ENCODE measurements around the gene CRCP.

Gene CRCP

GRCh38 chr7:66198469-66198868 is 83.8 kb downstream of the CRCP start:
- no peak for DNase-seq

- DNase-seq, result no peak
Observed at GRCh38 chr7:66198956-66199355, 84.3 kb downstream of the CRCP start.

- no peak for DNase-seq
Observed at GRCh38 chr7:66202441-66202840, 87.8 kb downstream of the CRCP start.
